H1 (cell line): ENCODE measurements around the gene PLAC9. TPM values are rescaled to one million over a fixed set of nuclear protein-coding genes. Genes with fewer than 3 reads are reported as not detected.

Source experiments
- CTCF ChIA-PET: fragments of 300-600 bp; sonication (Branson Sonifier 250); formaldehyde crosslinking; loops from one replicate; lab custom pipeline; 2021; ENCODE audit not compliant: partially characterized antibody; lab: Charles Lee
- POLR2A ChIA-PET: fragments of 300-600 bp; sonication (Branson Sonifier 250); formaldehyde crosslinking; loops from one replicate; lab custom pipeline; 2021; ENCODE audit warnings: inconsistent platforms; ENCODE audit not compliant: partially characterized antibody; lab: Charles Lee
- DNase-seq, 2 experiments: peaks; one replicate each; pipeline versions ENCODE4 v3.0.0 to v3.0.0-alpha.2; 2010 to 2022; ENCODE audit warnings: low spot score in 2 of 2, low read depth in 1 of 2, mixed read lengths in 1 of 2
- FAIRE-seq: peaks from 2 replicates; lab custom pipeline; 2011; peaks lifted over from hg19 to GRCh38; lab: Jason Lieb, UNC
- H2AFZ ChIP-seq: 2 replicates; pipeline ENCODE4 v1.8.1; 2012; ENCODE audit warnings: low read length, inconsistent platforms
- H2AK5ac ChIP-seq: 2 replicates; pipeline ENCODE4 v1.6.1; 2013; ENCODE audit warnings: low read depth, low read length
- H2BK120ac ChIP-seq: replicated peaks from 2 replicates; pipeline ENCODE3; 2013; ENCODE audit warnings: low read depth, low read length, inconsistent platforms
- H2BK12ac ChIP-seq: 2 replicates; pipeline ENCODE4 v1.6.1; 2013; ENCODE audit warnings: low read depth, low read length
- H2BK15ac ChIP-seq: 2 replicates; pipeline ENCODE4 v1.6.1; 2013; ENCODE audit warnings: low read length
- H2BK20ac ChIP-seq: 2 replicates; pipeline ENCODE4 v1.6.1; 2013; ENCODE audit warnings: low read length
- H2BK5ac ChIP-seq: 2 replicates; pipeline ENCODE4 v1.6.1; 2013; ENCODE audit warnings: low read depth, low read length
- H3K14ac ChIP-seq: 2 replicates; pipeline ENCODE4 v1.6.1; 2013; ENCODE audit warnings: inconsistent platforms; ENCODE audit not compliant: insufficient read length
- H3K18ac ChIP-seq: 2 replicates; pipeline ENCODE4 v1.6.1; 2013; ENCODE audit warnings: low read length; ENCODE audit errors: extremely low read depth
- H3K23ac ChIP-seq: 2 replicates; pipeline ENCODE4 v1.6.1; 2013; ENCODE audit warnings: inconsistent platforms; ENCODE audit not compliant: insufficient read length
- H3K23me2 ChIP-seq: 2 replicates; pipeline ENCODE4 v1.6.1; 2013; ENCODE audit warnings: low read depth, low read length
- H3K27ac ChIP-seq: 2 replicates; pipeline ENCODE4 v1.6.1; 2011; ENCODE audit warnings: low read depth, low read length, inconsistent platforms
- H3K27me3 ChIP-seq, 4 experiments: replicated peaks in 1 of 4; 1 replicate in 1 of 4; 2 replicates in 3 of 4; pipeline versions ENCODE4 v1.6.1 to v1.8.1; 2011 to 2013; ENCODE audit warnings: low read length in 3 of 4, mild to moderate bottlenecking in 3 of 4, inconsistent platforms in 2 of 4, mixed read lengths in 2 of 4, moderate library complexity in 1 of 4; ENCODE audit not compliant: control insufficient read depth in 3 of 4, insufficient read depth in 3 of 4; ENCODE audit errors: extremely low read depth in 1 of 4
- H3K36me3 ChIP-seq, 4 experiments: 2 replicates each; pipeline versions ENCODE4 v1.6.1 to v1.8.1; 2011 to 2013; ENCODE audit warnings: mild to moderate bottlenecking in 4 of 4, low read length in 3 of 4, moderate library complexity in 2 of 4, control low read depth in 1 of 4, inconsistent platforms in 1 of 4; ENCODE audit not compliant: insufficient read depth in 4 of 4, control insufficient read depth in 2 of 4
- H3K4ac ChIP-seq: replicated peaks from 2 replicates; pipeline ENCODE3; 2013; ENCODE audit warnings: low read length, low read depth, mixed read lengths, inconsistent platforms; ENCODE audit not compliant: insufficient read length
- H3K4me1 ChIP-seq, 4 experiments: replicated peaks in 1 of 4; 1 replicate in 1 of 4; 2 replicates in 3 of 4; pipeline versions ENCODE4 v1.6.1 to v1.8.1; 2011 to 2013; ENCODE audit warnings: low read length in 3 of 4, inconsistent platforms in 2 of 4, mixed read lengths in 1 of 4; ENCODE audit not compliant: insufficient read depth in 4 of 4, control insufficient read depth in 3 of 4
- H3K4me2 ChIP-seq, 2 experiments: 2 replicates each; pipeline versions ENCODE4 v1.6.1 to v1.8.1; 2011 to 2013; ENCODE audit warnings: low read depth in 2 of 2, low read length in 2 of 2, control low read depth in 1 of 2, inconsistent platforms in 1 of 2, mild to moderate bottlenecking in 1 of 2; ENCODE audit not compliant: insufficient read depth in 1 of 2
- H3K4me3 ChIP-seq, 4 experiments: fragments of 200-600, 300-600 bp in 1 of 4; sonication (generic), shearing (Covaris generic), sonication (Bioruptor Twin) in 1 of 4; 2 replicates each; pipeline versions ENCODE4 v1.5.1 to v1.8.1; 2011 to 2016; ENCODE audit warnings: low read length in 4 of 4, low read depth in 3 of 4, control low read depth in 2 of 4, inconsistent platforms in 2 of 4, mild to moderate bottlenecking in 2 of 4, mixed read lengths in 1 of 4, moderate library complexity in 1 of 4; ENCODE audit not compliant: insufficient read depth in 2 of 4; ENCODE audit errors: extremely low read depth in 1 of 4
- H3K56ac ChIP-seq: replicated peaks from 2 replicates; pipeline ENCODE3; 2013; ENCODE audit warnings: low read depth, mild to moderate bottlenecking, mixed read lengths, low read length, inconsistent platforms; ENCODE audit not compliant: insufficient read length
- H3K79me1 ChIP-seq: 2 replicates; pipeline ENCODE4 v1.6.1; 2013; ENCODE audit warnings: low read depth, low read length, control low read depth
- H3K79me2 ChIP-seq, 2 experiments: 2 replicates each; pipeline versions ENCODE4 v1.6.1 to v1.8.1; 2012 to 2013; ENCODE audit warnings: low read length in 2 of 2, mild to moderate bottlenecking in 2 of 2, inconsistent platforms in 1 of 2; ENCODE audit not compliant: insufficient read depth in 2 of 2, control insufficient read depth in 1 of 2
- H3K9ac ChIP-seq, 4 experiments: replicated peaks in 1 of 4; 1 replicate in 1 of 4; 2 replicates in 3 of 4; pipeline versions ENCODE4 v1.6.1 to v1.8.1; 2011 to 2013; ENCODE audit warnings: low read depth in 3 of 4, low read length in 3 of 4, control low read depth in 2 of 4, mild to moderate bottlenecking in 2 of 4, moderate library complexity in 2 of 4, inconsistent platforms in 1 of 4; ENCODE audit errors: extremely low read depth in 1 of 4
- H3K9me3 ChIP-seq, 2 experiments: 2 replicates each; pipeline versions ENCODE4 v1.6.1 to v1.8.1; 2012 to 2013; ENCODE audit warnings: mild to moderate bottlenecking in 2 of 2, moderate library complexity in 2 of 2, control low read depth in 1 of 2, inconsistent platforms in 1 of 2, low read depth in 1 of 2, low read length in 1 of 2, mixed read lengths in 1 of 2; ENCODE audit not compliant: insufficient read depth in 2 of 2
- H4K20me1 ChIP-seq, 2 experiments: replicated peaks in 1 of 2; 2 replicates each; pipeline versions ENCODE3 to v1.8.1; 2011 to 2013; ENCODE audit warnings: inconsistent platforms in 2 of 2, low read length in 2 of 2, mild to moderate bottlenecking in 1 of 2; ENCODE audit not compliant: insufficient read depth in 2 of 2, control insufficient read depth in 1 of 2
- H4K5ac ChIP-seq: 2 replicates; pipeline ENCODE4 v1.6.1; 2013; ENCODE audit warnings: low read length, low read depth, mixed read lengths, inconsistent platforms; ENCODE audit not compliant: insufficient read length
- H4K8ac ChIP-seq: 2 replicates; pipeline ENCODE4 v1.8.0; 2013; ENCODE audit warnings: mild to moderate bottlenecking, moderate library complexity, low read length, inconsistent platforms; ENCODE audit not compliant: insufficient read depth; ENCODE audit errors: extremely low read depth
- H4K91ac ChIP-seq: replicated peaks from 2 replicates; pipeline ENCODE3; 2013; ENCODE audit warnings: low read length, mixed read lengths, inconsistent platforms; ENCODE audit not compliant: insufficient read length
- ASH2L ChIP-seq: fragments of 200-600, 300-600 bp; sonication (generic); IDR thresholded peaks from one replicate; pipeline ENCODE4 v1.7.1; 2017; ENCODE audit warnings: low read length
- CHD1 ChIP-seq: IDR thresholded peaks from 2 replicates; pipeline ENCODE4 v1.6.1; 2012; ENCODE audit warnings: low read depth, low read length, improper control_type of control experiment
- CTBP2 ChIP-seq: IDR thresholded peaks from 2 replicates; pipeline ENCODE4 v1.7.0; 2011; ENCODE audit warnings: borderline replicate concordance, mild to moderate bottlenecking, moderate library complexity, mixed read lengths, low read length; ENCODE audit not compliant: insufficient read depth, insufficient read length
- EGR1 ChIP-seq: IDR thresholded peaks from 2 replicates; pipeline ENCODE4 v1.6.1; 2011; ENCODE audit warnings: low read depth, low read length, borderline replicate concordance
- EP300 ChIP-seq, 2 experiments: IDR thresholded peaks; 1 replicate in 1 of 2; 2 replicates in 1 of 2; pipeline ENCODE4 v1.6.1; 2011 to 2012; ENCODE audit warnings: low read depth in 2 of 2, low read length in 2 of 2, mild to moderate bottlenecking in 2 of 2, borderline replicate concordance in 1 of 2, inconsistent platforms in 1 of 2, moderate library complexity in 1 of 2
- HDAC2 ChIP-seq, 2 experiments: fragments of 300-600 bp in 1 of 2; sonication (generic) in 1 of 2; IDR thresholded peaks; 2 replicates each; pipeline ENCODE4 v1.6.1; 2011 to 2012; ENCODE audit warnings: low read depth in 2 of 2, low read length in 2 of 2, mild to moderate bottlenecking in 2 of 2, moderate library complexity in 2 of 2, borderline replicate concordance in 1 of 2, inconsistent platforms in 1 of 2
- POLR2AphosphoS5 ChIP-seq: IDR thresholded peaks from 2 replicates; pipeline ENCODE4 v1.6.1; 2011; ENCODE audit warnings: low read depth, low read length
- POU5F1 ChIP-seq: IDR thresholded peaks from 2 replicates; pipeline ENCODE4 v1.6.1; 2011; ENCODE audit warnings: low read depth, mild to moderate bottlenecking, low read length, moderate library complexity
- RNF2 ChIP-seq: fragments of 200-900, 300-1000 bp; sonication (generic); IDR thresholded peaks from 2 replicates; pipeline ENCODE4 v1.7.1; 2016; ENCODE audit warnings: borderline replicate concordance, low read depth, mild to moderate bottlenecking, antibody characterized with exemption, low read length; ENCODE audit not compliant: poor library complexity, severe bottlenecking; ENCODE audit errors: missing control alignments
- SIX5 ChIP-seq: IDR thresholded peaks from 2 replicates; pipeline ENCODE4 v1.6.1; 2011; ENCODE audit warnings: mild to moderate bottlenecking, low read depth, low read length
- SP4 ChIP-seq: IDR thresholded peaks from 2 replicates; pipeline ENCODE4 v1.6.1; 2012; ENCODE audit warnings: low read length, inconsistent platforms
- SUZ12 ChIP-seq: fragments of 200-600 bp; sonication (generic); IDR thresholded peaks from 2 replicates; pipeline ENCODE4 v1.6.1; 2012; ENCODE audit warnings: mild to moderate bottlenecking, inconsistent platforms, low read length, moderate library complexity, mixed read lengths
- TEAD4 ChIP-seq: IDR thresholded peaks from 2 replicates; pipeline ENCODE4 v1.6.1; 2012; ENCODE audit warnings: low read depth, low read length, inconsistent platforms, mixed read lengths
- WGBS, 2 experiments: shearing (Covaris generic) in 1 of 2; methylation state at CpG; one replicate each; pipeline versions ENCODE4 v1.1.6 to v1.1.7; 2013 to 2015; ENCODE audit warnings: low lambda C conversion rate in 2 of 2, mixed read lengths in 2 of 2, inconsistent platforms in 1 of 2, low coverage in 1 of 2, missing lambda C conversion rate in 1 of 2; ENCODE audit not compliant: insufficient replicate concordance in 2 of 2, insufficient coverage in 1 of 2, insufficient read length in 1 of 2; ENCODE audit errors: extremely low coverage in 1 of 2, missing lambda C conversion rate in 1 of 2; 5-methylcytosine and 5-hydroxymethylcytosine counted together
- polyA plus RNA-seq, 7 experiments: library from polyadenylated mRNA; depleted of rRNA in 3 of 7; stranded (reverse) in 5 of 7; unstranded in 2 of 7; fragments of >200 nt in 5 of 7; fragments of 200-250 nt in 2 of 7; gene quantifications; 1 replicate in 5 of 7; 2 replicates in 1 of 7; 4 replicates in 1 of 7; pipeline versions ENCODE4 v1.2.1 to v1.2.3, GENCODE V29; 2011 to 2013; ENCODE audit warnings: missing spikeins in 2 of 7, mixed read lengths in 2 of 7
- total RNA-seq: library from RNA; stranded (reverse); fragmentation: NEBNext Ultra II Directional; extraction: Animal tissue kit (Norgen Biotek cat#: 25700); gene quantifications from 2 replicates; pipeline ENCODE4 v1.2.1, GENCODE V29; 2021

The PLAC9 gene
- total and polyA plus RNA-seq, 2 of the 8 experiments (the other 6 are each of a cell fraction or from before 2014, with no cell fraction given): 8.4 to 16.7 TPM

GRCh38 chr10:80144067-80144695 is 11.7 kb downstream of the PLAC9 start:
- Histone ChIP-seq H3K79me2 (no peaks in the 10 kb centered on the region), H3K18ac (no peak overlapping the region), H3K9ac (no peak overlapping the region), H4K91ac (no peak overlapping the region), H3K56ac (no peak overlapping the region), H4K20me1 (no peaks in the 10 kb centered on the region), H3K4me1 (peaks cover 0 to 3% (median 0%) of the 10 kb centered on the region in 4 experiments; a peak in 1 of 7 replicates), H3K4me3 (no peak overlapping the region), H2BK5ac (no peak overlapping the region), H2BK20ac (no peak overlapping the region), H3K36me3 (no peaks in the 10 kb centered on the region), H2AK5ac (no peak overlapping the region), H3K14ac (no peak overlapping the region), H4K8ac (no peak overlapping the region), H2BK15ac (0 out of 2 replicates have a peak overlapping the region, but pooled peaks have one; percentile 72), H3K9me3 (no peaks in the 10 kb centered on the region), H2AFZ (no peak overlapping the region), H2BK120ac (no peak overlapping the region), H3K27me3 (no peaks in the 10 kb centered on the region), H3K4me2 (no peak overlapping the region), H4K5ac (no peak overlapping the region), H2BK12ac (no peak overlapping the region), H3K4ac (no peak overlapping the region), H3K23me2 (no peaks in the 10 kb centered on the region), H3K23ac (no peak overlapping the region), H3K79me1 (no peaks in the 10 kb centered on the region), H3K27ac (no peak overlapping the region)
- ChIA-PET POLR2A (interaction anchor here (0.7 to 1.8 kb wide), 9 partner anchors 9 to 78 kb away, joined by 3 to 4 read pairs (median 3); no protein-coding TSS in a partner anchor), CTCF (interaction anchor here (0.6 to 6.6 kb wide), 42 partner anchors 7 to 765 kb away, joined by 3 to 75 read pairs (median 5); partner anchors contain the start of gene PLAC9)
- no peak for FAIRE-seq
- no peak for DNase-seq
- WGBS, 2 experiments: 87% methylated on average over 14 of the region's 28 CpGs; no CpG with 5 or more reads in 1 of the 2 experiments
- TF ChIP-seq POLR2AphosphoS5 (no peak), CTBP2 (no peak), SUZ12 (no peak), TEAD4 (no peak), EP300 (IDR thresholded peaks at IDR 0.05; ENCODE audit: borderline replicate concordance in 1 of 2, low read depth in 2 of 2, low read length in 2 of 2) (no peak), HDAC2 (IDR thresholded peaks at IDR 0.05; ENCODE audit: borderline replicate concordance in 1 of 2, low read depth in 2 of 2, low read length in 2 of 2) (no peak), SIX5 (no peak), ASH2L (no peak), CHD1 (no peak), EGR1 (no peak), RNF2 (no peak), POU5F1 (no peak), SP4 (no peak)
